K562 (cell line): ENCODE data around the gene HBB. TPM values are rescaled to one million over a fixed set of nuclear protein-coding genes. Genes with fewer than 3 reads are reported as not detected.

Source experiments
- ARHGAP35 ChIP-seq: fragments of 450-650 bp; IDR thresholded peaks from 2 replicates; pipeline ENCODE4 v1.6.1; 2018; ENCODE audit not compliant: partially characterized antibody
- CC2D1A ChIP-seq: fragments of 450-650 bp; IDR thresholded peaks from 2 replicates; pipeline ENCODE4 v1.6.1; 2017; ENCODE audit warnings: mild to moderate bottlenecking
- ETV1 ChIP-seq: fragments of 450-650 bp; conservative IDR thresholded peaks from 2 replicates; pipeline ENCODE4 v1.6.1; 2016; ENCODE audit warnings: missing genetic modification characterization, control low read depth, low read depth, missing compliant biosample characterization
- HIVEP1 ChIP-seq: fragments of 250-450 bp; sonication (Bioruptor Pico); IDR thresholded peaks from 2 replicates; pipeline ENCODE4 v1.4.0; 2020; ENCODE audit warnings: mild to moderate bottlenecking
- HLTF ChIP-seq: fragments of 450-650 bp; IDR thresholded peaks from 2 replicates; pipeline ENCODE4 v1.6.1; 2016
- KLF13 ChIP-seq: fragments of 450-650 bp; IDR thresholded peaks from 2 replicates; pipeline ENCODE4 v1.6.1; 2016; ENCODE audit warnings: missing genetic modification characterization, low read depth, mild to moderate bottlenecking, missing compliant biosample characterization, moderate library complexity, borderline replicate concordance
- MCM3 ChIP-seq: fragments of 450-650 bp; IDR thresholded peaks from 2 replicates; pipeline ENCODE4 v1.6.1; 2016
- MIER1 ChIP-seq: fragments of 450-650 bp; IDR thresholded peaks from 2 replicates; pipeline ENCODE4 v1.6.1; 2016; ENCODE audit warnings: antibody characterized with exemption, mild to moderate bottlenecking, low read depth
- NCOR1 ChIP-seq: fragments of 450-650 bp; IDR thresholded peaks from 2 replicates; pipeline ENCODE4 v1.6.1; 2016; ENCODE audit warnings: mild to moderate bottlenecking, moderate library complexity
- NR2C1 ChIP-seq, 2 experiments: fragments of 450-650 bp; IDR thresholded peaks; 2 replicates each; pipeline ENCODE4 v1.6.1; 2017; ENCODE audit warnings: mild to moderate bottlenecking in 2 of 2, antibody characterized with exemption in 1 of 2, inconsistent platforms in 1 of 2, missing compliant biosample characterization in 1 of 2, missing genetic modification characterization in 1 of 2
- PHF8 ChIP-seq: fragments of 200-600 bp; sonication (generic); IDR thresholded peaks from 2 replicates; pipeline ENCODE4 v1.6.1; 2012; ENCODE audit warnings: mixed run types, mild to moderate bottlenecking, inconsistent platforms, low read length, moderate library complexity, borderline replicate concordance
- ZNF197 ChIP-seq: fragments of 200-800 bp; sonication (Bioruptor generic); IDR thresholded peaks from 2 replicates; pipeline ENCODE4 v1.6.1; 2016; ENCODE audit warnings: low read depth, missing genetic modification characterization, missing compliant biosample characterization
- polyA plus RNA-seq, 8 experiments: library from polyadenylated mRNA; depleted of rRNA in 4 of 8; stranded (reverse) in 5 of 8; unstranded in 3 of 8; fragments of >200 nt; fragmentation: Nextera tagmentation in 2 of 8; fragmentation: Illumina TruSeq in 1 of 8; extraction: Ambion mirVana in 2 of 8; extraction: Trizol in 1 of 8; gene quantifications; 2 replicates each; pipeline versions ENCODE4 v1.2.1 to v1.2.3, GENCODE V29; 2011 to 2014; ENCODE audit warnings: inconsistent platforms in 1 of 8, missing spikeins in 1 of 8
- total RNA-seq, 7 experiments: library from RNA; depleted of rRNA in 6 of 7; stranded (reverse); fragments of >200 nt in 6 of 7; fragmentation: Illumina TruSeq in 2 of 7; extraction: Trizol in 2 of 7; gene quantifications; 2 replicates each; pipeline versions ENCODE4 v1.2.1 to v1.2.3, GENCODE V29; 2011 to 2021; ENCODE audit warnings: low replicate concordance in 1 of 7
- TF ChIP-seq, protein P1 (sequence below): fragments of 250-450 bp; sonication (Bioruptor Pico); IDR thresholded peaks from 2 replicates; pipeline ENCODE4 v1.4.0; 2020
- TF ChIP-seq, protein P2 (sequence below), 2 experiments: fragments of 450-650 bp in 1 of 2; IDR thresholded peaks; 2 replicates each; pipeline ENCODE4 v1.6.1; 2011 to 2017; ENCODE audit warnings: low read depth in 2 of 2, antibody characterized with exemption in 1 of 2, borderline replicate concordance in 1 of 2, low read length in 1 of 2, mild to moderate bottlenecking in 1 of 2, mixed read lengths in 1 of 2; ENCODE audit not compliant: control insufficient read depth in 1 of 2
- TF ChIP-seq, protein P3 (sequence below): sonication (generic); formaldehyde crosslinking; IDR thresholded peaks from 2 replicates; pipeline ENCODE4 v1.8.0; 2023; ENCODE audit warnings: missing genetic modification reagents, mild to moderate bottlenecking, borderline replicate concordance
- TF ChIP-seq, protein P4 (sequence below): fragments of 450-650 bp; formaldehyde crosslinking; conservative IDR thresholded peaks from 2 replicates; pipeline ENCODE4 v1.4.0; 2022; ENCODE audit warnings: mild to moderate bottlenecking, missing genetic modification characterization

HBB gene
- total and polyA plus RNA-seq, 9 of the 15 experiments (the other 6 are each of a cell fraction or from before 2014, with no cell fraction given): 0.33 to 3.4 (median 1.2) TPM; not detected in 2

DNA sequence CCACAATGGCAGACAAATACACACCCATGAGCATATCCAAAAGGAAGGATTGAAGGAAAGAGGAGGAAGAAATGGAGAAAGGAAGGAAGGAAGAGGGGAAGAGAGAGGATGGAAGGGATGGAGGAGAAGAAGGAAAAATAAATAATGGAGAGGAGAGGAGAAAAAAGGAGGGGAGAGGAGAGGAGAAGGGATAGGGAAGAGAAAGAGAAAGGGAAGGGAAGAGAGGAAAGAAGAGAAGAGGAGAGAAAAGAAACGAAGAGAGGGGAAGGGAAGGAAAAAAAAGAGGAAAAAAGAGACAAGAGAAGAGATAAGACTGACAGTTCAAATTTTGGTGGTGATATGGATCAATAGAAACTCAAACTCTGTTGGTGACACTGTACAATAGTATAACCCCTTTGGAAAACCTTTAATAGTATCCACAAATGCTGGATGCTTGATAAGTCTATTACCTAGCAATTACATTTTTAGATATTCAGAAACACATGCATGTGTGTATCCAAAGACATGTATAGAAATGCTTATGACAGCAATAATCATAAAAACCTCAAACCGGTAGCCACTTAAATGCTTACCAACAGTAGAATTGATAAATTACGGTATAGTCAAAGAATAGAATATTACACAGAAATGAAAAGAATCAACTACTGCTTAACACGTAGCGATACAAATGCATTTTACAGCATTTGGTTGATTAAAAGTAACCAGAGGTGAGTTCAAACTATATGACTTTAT lies 8.7 kb upstream of the HBB start (continued):
- TF ChIP-seq, protein P1, sequence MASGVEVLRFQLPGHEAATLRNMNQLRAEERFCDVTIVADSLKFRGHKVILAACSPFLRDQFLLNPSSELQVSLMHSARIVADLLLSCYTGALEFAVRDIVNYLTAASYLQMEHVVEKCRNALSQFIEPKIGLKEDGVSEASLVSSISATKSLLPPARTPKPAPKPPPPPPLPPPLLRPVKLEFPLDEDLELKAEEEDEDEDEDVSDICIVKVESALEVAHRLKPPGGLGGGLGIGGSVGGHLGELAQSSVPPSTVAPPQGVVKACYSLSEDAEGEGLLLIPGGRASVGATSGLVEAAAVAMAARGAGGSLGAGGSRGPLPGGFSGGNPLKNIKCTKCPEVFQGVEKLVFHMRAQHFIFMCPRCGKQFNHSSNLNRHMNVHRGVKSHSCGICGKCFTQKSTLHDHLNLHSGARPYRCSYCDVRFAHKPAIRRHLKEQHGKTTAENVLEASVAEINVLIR (CRISPR knock-in tag): no peak
- TF ChIP-seq HLTF (peak; percentile 94), PHF8 (no peak), NCOR1 (peak; percentile 27; the same call in 1 of the 2 replicates), ZNF197 (CRISPR knock-in tag) (no peak), KLF13 (tag) (no peak), NR2C1 (IDR thresholded peaks at IDR 0.05) (peak; percentile 31; the same call in 1 of the 2 replicates), NR2C1 (tag; IDR thresholded peaks at IDR 0.05) (no peak), HIVEP1 (CRISPR knock-in tag) (no peak), CC2D1A (0 out of 2 replicates have a peak, but pooled peaks have one; percentile 24), ARHGAP35 (peak; percentile 82), MIER1 (peak; percentile 67; the same call in 1 of the 2 replicates), ETV1 (tag) (no peak), MCM3 (no peak)
- TF ChIP-seq, protein P2, sequence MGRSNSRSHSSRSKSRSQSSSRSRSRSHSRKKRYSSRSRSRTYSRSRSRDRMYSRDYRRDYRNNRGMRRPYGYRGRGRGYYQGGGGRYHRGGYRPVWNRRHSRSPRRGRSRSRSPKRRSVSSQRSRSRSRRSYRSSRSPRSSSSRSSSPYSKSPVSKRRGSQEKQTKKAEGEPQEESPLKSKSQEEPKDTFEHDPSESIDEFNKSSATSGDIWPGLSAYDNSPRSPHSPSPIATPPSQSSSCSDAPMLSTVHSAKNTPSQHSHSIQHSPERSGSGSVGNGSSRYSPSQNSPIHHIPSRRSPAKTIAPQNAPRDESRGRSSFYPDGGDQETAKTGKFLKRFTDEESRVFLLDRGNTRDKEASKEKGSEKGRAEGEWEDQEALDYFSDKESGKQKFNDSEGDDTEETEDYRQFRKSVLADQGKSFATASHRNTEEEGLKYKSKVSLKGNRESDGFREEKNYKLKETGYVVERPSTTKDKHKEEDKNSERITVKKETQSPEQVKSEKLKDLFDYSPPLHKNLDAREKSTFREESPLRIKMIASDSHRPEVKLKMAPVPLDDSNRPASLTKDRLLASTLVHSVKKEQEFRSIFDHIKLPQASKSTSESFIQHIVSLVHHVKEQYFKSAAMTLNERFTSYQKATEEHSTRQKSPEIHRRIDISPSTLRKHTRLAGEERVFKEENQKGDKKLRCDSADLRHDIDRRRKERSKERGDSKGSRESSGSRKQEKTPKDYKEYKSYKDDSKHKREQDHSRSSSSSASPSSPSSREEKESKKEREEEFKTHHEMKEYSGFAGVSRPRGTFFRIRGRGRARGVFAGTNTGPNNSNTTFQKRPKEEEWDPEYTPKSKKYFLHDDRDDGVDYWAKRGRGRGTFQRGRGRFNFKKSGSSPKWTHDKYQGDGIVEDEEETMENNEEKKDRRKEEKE (IDR thresholded peaks at IDR 0.05; ENCODE audit: borderline replicate concordance in 1 of 2, control insufficient read depth in 1 of 2, low read depth in 2 of 2, low read length in 1 of 2): peak in 1 of 2 experiments; percentile 83; a peak in 2 of 4 replicates
- TF ChIP-seq, protein P3, sequence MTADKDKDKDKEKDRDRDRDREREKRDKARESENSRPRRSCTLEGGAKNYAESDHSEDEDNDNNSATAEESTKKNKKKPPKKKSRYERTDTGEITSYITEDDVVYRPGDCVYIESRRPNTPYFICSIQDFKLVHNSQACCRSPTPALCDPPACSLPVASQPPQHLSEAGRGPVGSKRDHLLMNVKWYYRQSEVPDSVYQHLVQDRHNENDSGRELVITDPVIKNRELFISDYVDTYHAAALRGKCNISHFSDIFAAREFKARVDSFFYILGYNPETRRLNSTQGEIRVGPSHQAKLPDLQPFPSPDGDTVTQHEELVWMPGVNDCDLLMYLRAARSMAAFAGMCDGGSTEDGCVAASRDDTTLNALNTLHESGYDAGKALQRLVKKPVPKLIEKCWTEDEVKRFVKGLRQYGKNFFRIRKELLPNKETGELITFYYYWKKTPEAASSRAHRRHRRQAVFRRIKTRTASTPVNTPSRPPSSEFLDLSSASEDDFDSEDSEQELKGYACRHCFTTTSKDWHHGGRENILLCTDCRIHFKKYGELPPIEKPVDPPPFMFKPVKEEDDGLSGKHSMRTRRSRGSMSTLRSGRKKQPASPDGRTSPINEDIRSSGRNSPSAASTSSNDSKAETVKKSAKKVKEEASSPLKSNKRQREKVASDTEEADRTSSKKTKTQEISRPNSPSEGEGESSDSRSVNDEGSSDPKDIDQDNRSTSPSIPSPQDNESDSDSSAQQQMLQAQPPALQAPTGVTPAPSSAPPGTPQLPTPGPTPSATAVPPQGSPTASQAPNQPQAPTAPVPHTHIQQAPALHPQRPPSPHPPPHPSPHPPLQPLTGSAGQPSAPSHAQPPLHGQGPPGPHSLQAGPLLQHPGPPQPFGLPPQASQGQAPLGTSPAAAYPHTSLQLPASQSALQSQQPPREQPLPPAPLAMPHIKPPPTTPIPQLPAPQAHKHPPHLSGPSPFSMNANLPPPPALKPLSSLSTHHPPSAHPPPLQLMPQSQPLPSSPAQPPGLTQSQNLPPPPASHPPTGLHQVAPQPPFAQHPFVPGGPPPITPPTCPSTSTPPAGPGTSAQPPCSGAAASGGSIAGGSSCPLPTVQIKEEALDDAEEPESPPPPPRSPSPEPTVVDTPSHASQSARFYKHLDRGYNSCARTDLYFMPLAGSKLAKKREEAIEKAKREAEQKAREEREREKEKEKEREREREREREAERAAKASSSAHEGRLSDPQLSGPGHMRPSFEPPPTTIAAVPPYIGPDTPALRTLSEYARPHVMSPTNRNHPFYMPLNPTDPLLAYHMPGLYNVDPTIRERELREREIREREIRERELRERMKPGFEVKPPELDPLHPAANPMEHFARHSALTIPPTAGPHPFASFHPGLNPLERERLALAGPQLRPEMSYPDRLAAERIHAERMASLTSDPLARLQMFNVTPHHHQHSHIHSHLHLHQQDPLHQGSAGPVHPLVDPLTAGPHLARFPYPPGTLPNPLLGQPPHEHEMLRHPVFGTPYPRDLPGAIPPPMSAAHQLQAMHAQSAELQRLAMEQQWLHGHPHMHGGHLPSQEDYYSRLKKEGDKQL (CRISPR knock-in tag): no peak
- TF ChIP-seq, protein P4, sequence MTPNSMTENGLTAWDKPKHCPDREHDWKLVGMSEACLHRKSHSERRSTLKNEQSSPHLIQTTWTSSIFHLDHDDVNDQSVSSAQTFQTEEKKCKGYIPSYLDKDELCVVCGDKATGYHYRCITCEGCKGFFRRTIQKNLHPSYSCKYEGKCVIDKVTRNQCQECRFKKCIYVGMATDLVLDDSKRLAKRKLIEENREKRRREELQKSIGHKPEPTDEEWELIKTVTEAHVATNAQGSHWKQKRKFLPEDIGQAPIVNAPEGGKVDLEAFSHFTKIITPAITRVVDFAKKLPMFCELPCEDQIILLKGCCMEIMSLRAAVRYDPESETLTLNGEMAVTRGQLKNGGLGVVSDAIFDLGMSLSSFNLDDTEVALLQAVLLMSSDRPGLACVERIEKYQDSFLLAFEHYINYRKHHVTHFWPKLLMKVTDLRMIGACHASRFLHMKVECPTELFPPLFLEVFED: peak; percentile 56; the same call in 1 of the 2 replicates
